NT2/D1 (cell line): ENCODE measurements around the gene NDUFAF3.

Source experiments
- SUZ12 ChIP-seq: IDR thresholded peaks from 2 replicates; pipeline ENCODE4 v1.6.1; 2011; ENCODE audit not compliant: insufficient read length, insufficient read depth; ENCODE audit errors: extremely low read depth
- ZNF274 ChIP-seq: IDR thresholded peaks from 2 replicates; pipeline ENCODE4 v1.6.1; 2011; ENCODE audit warnings: mild to moderate bottlenecking, low read depth, low read length

- TF ChIP-seq SUZ12 (no peak), ZNF274 (no peak)
Observed at GRCh38 chr3:49026536-49026935, 4.6 kb downstream of the NDUFAF3 start.
